HG02623 (cell line): ENCODE measurements around the gene NANOGP8.
"Not testable (repeated sequence)": the region's sequence is repeated elsewhere in the genome, so short reads cannot be mapped to it uniquely, and the experiment has no call there.

ENCODE experiments used
- ATAC-seq: cut with Tn5 transposase; IDR thresholded peaks from one replicate; pipeline ENCODE4 v1.9.1; 2021; ENCODE audit warnings: moderate library complexity; ENCODE audit not compliant: unreplicated experiment

The NANOGP8 gene

GRCh38 chr15:35098737-35099136 is 13.6 kb upstream of the NANOGP8 start:
- ATAC-seq = no peak

- ATAC-seq = no peak
Observed at GRCh38 chr15:35095941-35096340, 10.8 kb upstream of the NANOGP8 start.

DNA sequence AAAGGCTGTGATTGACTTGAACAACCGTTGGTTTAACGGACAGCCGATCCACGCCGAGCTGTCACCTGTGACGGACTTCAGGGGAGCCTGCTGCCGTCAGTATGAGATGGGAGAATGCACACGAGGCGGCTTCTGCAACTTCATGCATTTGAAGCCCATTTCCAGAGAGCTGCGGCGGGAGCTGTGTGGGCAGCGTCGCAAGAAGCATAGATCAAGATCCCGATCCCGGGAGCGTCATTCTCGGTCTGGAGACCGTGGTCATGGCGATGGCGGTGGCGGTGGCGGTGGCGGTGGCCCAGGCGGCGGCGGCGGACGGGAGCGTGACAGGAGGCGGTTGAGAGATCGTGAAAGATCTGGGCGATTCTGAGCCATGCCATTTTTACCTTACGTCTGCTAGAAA is 7.8 kb upstream of the NANOGP8 start:
- no peak for ATAC-seq

- no peak for ATAC-seq
Observed at GRCh38 chr15:35092311-35092710, 7.2 kb upstream of the NANOGP8 start.

GRCh38 chr15:35090104-35090807 is 5.2 kb upstream of the NANOGP8 start:
- ATAC-seq = no peak

DNA sequence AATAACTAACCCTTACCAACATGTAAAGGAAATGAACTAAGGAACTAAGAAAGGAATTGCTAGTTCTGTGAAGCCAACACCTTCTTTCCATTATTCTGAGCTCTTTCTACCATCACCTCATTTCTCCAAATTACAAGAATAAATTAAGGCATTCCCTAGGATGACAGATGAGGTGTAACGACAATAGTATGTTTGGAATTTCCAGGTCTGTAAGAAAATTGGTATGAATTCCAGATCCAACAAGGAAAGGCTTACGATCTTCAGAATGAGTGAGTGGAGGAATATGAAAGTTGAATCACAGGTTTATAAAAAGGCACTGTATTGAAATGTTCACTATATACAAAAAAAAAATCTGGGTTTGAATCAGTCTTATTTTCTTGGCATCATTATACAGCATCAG is 4.5 kb upstream of the NANOGP8 start:
- ATAC-seq = no peak

DNA sequence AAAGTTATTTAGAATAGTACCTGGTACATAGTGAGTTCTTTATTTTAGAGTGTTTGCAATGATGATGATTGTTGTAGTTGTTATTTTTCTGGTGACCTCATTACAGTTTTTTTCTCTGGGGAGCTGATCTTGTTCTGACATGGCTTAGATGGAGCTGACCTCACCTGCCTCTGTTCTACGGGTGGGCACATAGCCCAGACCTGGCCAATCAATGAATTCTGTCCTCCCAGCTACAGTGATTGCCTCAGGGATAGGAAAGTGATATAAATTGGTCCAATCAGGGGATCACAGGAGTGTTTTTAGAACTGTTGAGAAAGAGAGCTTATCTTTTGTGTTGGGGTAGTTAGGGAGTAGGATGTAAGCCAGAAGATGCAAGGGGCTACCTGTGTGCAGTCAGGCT is 3.2 kb upstream of the NANOGP8 start:
- no peak for ATAC-seq

- no peak for ATAC-seq
Observed at GRCh38 chr15:35087759-35088158, 2.7 kb upstream of the NANOGP8 start.

DNA sequence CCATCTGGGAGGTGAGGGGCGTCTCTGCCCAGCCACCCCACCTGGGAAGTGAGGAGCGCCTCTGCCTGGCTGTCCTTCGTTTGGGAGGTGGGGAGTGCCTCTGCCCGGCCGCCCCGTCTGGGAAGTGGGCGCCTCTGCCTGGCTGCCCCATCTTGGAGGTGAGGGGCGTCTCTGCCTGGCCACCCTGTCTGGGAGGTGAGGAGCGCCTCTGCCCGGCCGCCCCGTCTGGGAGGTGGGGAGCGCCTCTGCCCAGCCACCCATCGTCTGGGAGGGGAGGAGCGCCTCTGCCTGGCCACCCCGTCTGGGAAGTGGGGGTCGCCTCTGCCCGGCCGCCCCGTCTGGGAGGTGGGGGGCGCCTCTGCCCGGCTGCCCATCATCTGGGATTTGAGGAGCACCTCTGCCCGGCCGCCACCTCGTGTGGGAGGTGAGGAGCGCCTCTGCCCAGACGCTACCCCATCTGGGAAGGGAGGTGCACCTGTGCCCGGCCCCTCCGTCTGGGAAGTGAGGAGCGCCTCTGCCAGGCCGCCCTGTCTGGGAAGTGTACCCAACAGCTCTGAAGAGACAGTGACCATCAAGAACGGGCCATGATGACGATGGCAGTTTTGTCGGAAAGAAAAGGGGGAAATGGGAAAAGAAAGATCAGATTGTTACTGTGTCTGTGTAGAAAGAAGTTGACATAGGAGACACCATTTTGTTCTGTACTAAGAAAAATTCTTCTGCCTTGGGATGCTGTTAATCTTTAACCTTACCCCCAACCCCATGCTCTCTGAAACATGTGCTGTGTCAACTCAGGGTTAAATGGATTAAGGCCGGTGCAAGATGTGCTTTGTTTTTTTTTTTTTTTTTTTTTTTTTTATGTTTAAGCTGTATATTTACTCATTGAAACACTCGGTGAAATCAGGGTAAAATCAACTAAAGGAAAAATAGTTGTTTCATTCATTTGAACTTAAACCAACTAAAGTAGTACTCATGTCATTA is 2.4 kb downstream of the NANOGP8 start:
- not testable (repeated sequence) for ATAC-seq

DNA sequence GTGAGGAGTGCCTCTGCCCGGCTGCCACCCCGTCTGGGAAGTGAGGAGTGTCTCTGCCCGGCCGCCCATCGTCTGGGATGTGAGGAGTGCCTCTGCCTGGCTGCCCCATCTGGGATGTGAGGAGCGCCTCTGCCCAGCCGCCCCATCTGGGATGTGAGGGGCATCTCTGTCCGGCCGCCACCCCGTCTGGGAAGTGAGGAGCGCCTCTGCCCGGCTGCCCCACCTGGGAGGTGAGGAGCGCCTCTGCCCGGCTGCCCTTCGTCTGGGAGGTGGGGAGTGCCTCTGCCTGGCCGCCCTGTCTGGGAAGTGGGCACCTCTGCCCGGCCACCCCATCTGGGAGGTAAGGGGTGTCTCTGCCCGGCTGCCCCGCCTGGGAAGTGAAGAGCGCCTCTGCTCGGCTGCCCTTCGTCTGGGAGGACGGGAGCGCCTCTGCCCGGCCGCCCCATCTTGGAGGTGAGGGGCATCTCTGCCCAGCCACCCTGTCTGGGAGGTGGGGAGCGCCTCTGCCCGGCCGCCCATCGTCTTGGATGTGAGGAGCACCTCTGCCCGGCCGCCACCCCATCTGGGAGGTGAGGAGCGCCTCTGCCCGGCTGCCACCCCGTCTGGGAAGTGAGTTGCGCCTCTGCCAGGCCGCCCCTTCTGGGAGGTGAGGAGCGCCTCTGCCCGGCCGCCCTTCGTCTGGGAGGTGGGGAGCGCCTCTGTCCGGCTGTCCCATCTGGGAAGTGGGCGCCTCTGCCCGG is 3.3 kb downstream of the NANOGP8 start:
- not testable (repeated sequence) for ATAC-seq

DNA sequence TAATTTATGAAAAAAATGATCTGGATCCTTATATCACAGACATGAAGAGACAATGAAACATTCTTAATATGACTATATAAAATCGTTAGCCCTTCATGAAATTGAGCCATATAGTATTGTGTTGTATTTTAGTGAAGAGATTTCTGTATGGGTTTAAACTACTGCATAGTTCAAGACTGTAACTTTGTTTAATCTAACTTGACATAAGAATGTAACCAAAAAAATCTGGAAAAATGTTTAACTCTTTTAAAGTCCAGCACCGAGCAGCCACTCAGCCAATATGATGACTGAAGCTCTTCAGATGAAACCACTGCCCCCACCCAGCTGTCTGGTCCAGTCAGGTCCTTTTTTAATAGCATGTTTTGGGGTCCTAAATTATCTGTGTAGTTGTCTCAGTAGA is 4.9 kb downstream of the NANOGP8 start:
- ATAC-seq = no peak

DNA sequence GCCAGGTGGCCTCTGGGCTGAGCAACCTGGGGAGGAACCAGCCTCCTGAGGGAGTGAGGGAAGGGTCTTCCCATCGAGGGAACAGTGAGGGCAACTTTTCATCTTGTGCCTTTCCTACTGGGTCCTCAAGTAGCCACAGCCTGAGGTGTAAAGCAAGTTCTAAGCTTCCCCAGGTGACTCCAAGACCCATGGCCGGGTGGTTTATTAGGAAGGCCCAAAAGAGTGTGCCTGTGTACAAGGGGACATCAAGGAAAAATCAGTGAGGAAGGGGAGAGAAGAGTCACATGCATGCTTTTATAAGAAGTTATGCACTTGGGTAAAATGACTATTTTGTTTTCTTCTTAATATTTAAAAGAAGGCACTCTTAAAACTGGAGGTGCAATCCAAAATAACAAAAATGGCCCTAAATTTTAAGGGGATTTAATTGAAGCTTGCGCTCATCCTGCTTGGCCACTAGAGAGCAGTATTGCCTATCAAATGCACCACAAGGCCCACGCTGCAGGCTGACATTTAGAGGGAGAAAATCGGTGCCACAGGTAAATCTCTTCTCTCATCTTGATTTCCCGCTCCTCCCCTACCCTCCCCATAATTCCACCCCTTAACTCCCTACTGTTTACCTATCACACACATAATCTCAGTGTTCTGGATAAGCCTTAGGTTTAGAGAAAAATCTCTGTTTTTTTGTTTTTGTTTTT is 6.7 kb downstream of the NANOGP8 start:
- ATAC-seq = peak; percentile 50

GRCh38 chr15:35071106-35071505 is 14.0 kb downstream of the NANOGP8 start:
- no peak for ATAC-seq

- no peak for ATAC-seq
Observed at GRCh38 chr15:35068846-35069475, 16.1 kb downstream of the NANOGP8 start.

GRCh38 chr15:35067496-35068347 is 17.4 kb downstream of the NANOGP8 start:
- ATAC-seq = peak; percentile 38

- no peak for ATAC-seq
Observed at GRCh38 chr15:35066094-35066493, 19.0 kb downstream of the NANOGP8 start.

GRCh38 chr15:35064576-35065190 is 20.4 kb downstream of the NANOGP8 start:
- no peak for ATAC-seq

DNA sequence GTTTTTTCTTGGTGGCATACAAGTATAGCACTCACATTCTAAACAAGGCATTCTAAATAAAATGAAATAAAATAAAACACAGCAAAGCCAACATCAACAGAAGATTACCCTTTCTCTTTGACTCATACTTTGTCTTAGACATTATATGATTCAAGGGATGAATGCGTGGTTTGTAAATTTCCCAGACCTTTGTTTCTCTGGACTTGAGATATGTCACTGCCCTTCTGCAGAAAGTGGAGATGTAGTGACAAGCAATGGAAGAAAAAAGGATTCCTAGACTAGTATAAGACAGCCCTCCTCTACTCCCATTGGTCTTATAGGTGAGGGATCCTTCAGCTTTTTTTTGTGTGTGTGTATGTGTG is 22.4 kb downstream of the NANOGP8 start:
- no peak for ATAC-seq
